Non-pigmented ciliary epithelial cell (primary cell): Measurements from ENCODE around the gene PIM1.

ENCODE experiments used
- DNase-seq: peaks from one replicate; pipeline ENCODE4 v3.0.0-alpha.2; 2010; ENCODE audit warnings: low read depth

Gene PIM1

GRCh38 chr6:37222992-37223391 is 53.0 kb downstream of the PIM1 start:
- no peak for DNase-seq
